GM12875 (cell line): ENCODE data around the gene CREBBP.

Experiments
- H3K4me3 ChIP-seq: one replicate; pipeline ENCODE4 v1.5.1; 2011; ENCODE audit warnings: low read depth, low read length, control low read depth
- TF ChIP-seq, protein P1 (sequence below): IDR thresholded peaks from 2 replicates; pipeline ENCODE4 v1.5.1; 2011; ENCODE audit warnings: low read depth, mild to moderate bottlenecking, control low read depth, inconsistent platforms, low read length, moderate library complexity, borderline replicate concordance; ENCODE audit not compliant: insufficient read depth

The CREBBP gene

DNA sequence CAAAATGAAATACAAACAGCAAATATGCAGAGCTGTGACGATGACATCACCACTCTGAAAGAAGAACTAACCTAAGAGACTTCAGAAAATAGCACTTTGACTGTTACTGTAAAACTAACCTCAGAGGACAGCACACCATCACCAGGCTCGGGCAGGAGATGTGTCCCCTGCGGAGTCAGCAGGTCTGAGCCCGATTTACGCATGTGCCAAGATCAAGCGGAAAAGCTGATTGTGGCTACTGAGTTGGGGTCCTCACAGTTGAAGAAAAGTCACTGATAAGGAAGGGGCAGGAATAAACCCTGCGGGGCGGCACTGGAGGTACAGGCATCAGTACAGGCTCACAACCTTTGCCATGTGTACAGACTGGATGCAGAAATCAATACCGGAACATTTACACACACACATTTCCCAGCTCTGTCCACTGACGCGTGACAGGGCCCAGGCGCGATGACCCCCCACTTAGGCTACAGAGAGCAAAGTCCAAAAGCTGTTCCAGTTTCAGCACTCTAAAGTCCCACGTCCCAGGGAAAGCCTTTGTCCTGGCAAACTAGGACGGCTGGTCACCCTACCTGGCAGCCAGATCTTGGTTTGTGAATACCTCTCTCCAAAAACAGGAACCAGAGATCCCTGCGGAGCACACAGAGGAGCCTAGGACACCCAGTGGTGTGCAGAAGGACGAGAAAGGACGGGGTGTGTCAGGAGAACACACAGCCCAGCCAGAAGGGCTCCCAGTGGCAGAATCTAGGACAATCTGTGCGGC, 184.7 kb downstream of the CREBBP start:
- no peak overlapping the region for H3K4me3 ChIP-seq
- TF ChIP-seq, protein P1, sequence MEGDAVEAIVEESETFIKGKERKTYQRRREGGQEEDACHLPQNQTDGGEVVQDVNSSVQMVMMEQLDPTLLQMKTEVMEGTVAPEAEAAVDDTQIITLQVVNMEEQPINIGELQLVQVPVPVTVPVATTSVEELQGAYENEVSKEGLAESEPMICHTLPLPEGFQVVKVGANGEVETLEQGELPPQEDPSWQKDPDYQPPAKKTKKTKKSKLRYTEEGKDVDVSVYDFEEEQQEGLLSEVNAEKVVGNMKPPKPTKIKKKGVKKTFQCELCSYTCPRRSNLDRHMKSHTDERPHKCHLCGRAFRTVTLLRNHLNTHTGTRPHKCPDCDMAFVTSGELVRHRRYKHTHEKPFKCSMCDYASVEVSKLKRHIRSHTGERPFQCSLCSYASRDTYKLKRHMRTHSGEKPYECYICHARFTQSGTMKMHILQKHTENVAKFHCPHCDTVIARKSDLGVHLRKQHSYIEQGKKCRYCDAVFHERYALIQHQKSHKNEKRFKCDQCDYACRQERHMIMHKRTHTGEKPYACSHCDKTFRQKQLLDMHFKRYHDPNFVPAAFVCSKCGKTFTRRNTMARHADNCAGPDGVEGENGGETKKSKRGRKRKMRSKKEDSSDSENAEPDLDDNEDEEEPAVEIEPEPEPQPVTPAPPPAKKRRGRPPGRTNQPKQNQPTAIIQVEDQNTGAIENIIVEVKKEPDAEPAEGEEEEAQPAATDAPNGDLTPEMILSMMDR = no peak

DNA sequence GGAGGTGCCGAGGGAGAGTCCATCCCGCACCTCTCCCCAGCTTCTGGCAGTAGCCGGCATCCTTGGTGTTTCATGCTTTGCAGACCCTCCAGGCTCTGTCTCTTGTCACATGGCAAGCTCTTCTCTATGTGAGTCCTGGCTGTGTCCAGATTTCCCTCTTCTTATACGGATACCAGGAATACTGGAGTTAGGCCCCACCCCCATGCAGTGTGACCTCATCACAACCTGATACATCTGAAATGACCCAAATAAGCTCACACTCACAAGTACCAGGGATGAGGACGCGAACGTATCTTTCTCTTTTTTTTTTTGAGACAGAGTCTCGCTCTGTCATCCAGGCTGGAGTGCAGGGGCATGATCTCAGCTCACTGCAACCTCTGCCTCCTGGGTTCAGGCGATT, 186.5 kb downstream of the CREBBP start:
- TF ChIP-seq, protein P1 = no peak
- no peak overlapping the region for H3K4me3 ChIP-seq

DNA sequence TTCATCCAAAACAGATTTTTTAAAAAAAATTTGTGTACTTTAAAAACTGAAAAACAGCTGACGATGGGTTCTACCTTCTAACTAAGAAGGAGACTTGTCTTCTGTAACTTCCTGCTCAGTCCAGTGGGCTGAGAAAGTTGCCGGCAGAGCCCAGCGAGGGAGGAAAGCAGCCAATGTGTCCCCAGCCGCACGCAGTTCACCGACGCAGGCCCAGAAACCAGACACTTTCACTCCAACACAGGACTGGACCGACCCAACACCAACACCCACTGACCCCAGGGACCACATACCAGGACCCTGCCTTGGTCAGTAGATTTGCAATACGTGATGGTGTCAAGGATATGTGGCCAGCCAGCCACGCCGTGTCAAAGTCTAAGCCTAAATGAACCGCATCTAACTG, 188.8 kb downstream of the CREBBP start:
- H3K4me3 ChIP-seq = no peak overlapping the region
- TF ChIP-seq, protein P1 = no peak

DNA sequence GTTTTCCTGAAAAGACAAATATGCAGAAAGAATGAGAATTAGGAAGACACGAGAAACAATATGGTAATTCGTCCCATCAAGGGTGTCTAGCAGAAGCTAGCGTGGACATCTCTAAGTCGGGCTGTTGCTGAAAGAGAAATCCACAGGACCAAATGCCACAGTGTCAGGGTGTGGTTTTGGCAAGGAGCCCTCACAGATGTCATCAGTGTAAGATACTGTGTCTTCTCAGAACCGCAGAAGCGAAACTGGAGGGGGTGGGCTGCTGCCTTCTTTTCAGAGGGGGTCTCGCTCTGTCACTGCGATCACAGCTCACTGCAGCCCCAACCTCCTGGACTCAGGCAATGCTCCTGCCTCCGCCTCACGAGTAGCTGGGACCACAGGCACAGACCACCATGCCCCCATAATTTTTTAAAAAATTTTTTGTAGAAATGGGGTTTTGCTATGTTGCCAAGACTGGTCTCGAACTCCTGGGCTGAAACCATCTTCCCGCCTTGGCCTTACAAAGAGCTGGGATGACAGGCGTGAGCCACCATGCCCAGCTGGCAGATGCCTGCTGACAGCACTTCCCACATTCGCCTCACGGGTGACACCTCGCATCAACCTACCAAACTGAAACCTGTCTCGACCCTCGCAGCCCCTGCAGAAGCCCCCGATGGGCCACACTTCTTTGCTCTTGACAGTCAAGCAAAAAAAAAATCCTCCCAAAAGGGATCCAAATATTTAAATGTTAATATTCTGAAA, 189.4 kb downstream of the CREBBP start:
- no peak overlapping the region for H3K4me3 ChIP-seq

DNA sequence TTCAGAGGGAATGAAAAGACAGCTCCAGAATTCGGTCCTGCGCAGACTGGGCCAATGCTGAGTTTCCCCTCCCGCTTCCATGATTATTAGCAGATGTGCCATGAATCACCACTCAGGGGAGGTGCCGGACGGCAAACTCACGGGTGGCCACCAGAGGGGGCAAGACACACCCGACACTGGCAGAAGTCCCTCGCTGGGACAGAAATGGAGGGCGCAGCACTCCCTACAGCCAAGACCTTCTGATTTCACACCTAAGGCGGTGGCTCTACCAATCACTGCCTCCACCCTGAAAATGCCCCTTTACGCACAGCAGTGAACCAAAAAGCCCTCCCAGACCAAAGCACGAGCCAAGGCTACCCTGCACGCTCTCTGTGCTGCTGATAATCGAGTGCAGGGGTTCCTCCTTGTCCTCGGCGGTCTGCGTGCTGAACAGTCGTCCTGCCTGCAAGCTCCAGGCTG, 190.0 kb downstream of the CREBBP start:
- TF ChIP-seq, protein P1 = peak; percentile 90
- no peak overlapping the region for H3K4me3 ChIP-seq

More for the DNA sequence above, 189.4 kb downstream of the CREBBP start:
- TF ChIP-seq, protein P1 = no peak

DNA sequence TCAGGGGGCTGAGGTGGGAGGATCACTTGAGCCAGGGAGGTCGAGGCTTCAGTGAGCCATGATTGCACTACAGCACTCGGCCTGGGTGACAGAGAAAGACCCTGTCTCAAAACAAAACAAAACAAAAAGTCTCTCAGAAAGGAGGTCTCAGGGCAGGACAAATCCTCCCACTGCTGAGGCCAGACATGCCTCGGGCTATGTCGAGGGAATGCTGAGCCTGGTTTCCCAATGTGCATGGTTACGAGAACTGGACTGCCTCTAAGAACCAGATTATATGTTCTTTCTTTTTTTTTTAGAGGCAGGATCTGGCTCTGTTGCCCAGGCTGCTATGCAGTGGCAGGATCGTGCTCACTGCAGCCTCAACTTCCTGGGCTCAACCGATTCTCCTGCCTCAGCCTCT, 190.8 kb downstream of the CREBBP start:
- H3K4me3 ChIP-seq = no peak overlapping the region
- TF ChIP-seq, protein P1 = no peak
